Activated T-cell treated with anti-CD3 and anti-CD28 coated beads, Interleukin-2, amount 50 U/mL, for 24 hours (primary cell): ENCODE data around the gene GZMM.

Source experiments
- DNase-seq: peaks from one replicate; pipeline ENCODE4 v3.0.0-alpha.2; 2020
- H3K27ac Mint-ChIP-seq: 2 replicates; pipeline ENCODE4 v1.8.0; 2020; ENCODE audit warnings: mild to moderate bottlenecking, mixed read lengths
- H3K27me3 Mint-ChIP-seq: 2 replicates; pipeline ENCODE4 v1.8.0; 2020; ENCODE audit warnings: mixed read lengths
- H3K36me3 Mint-ChIP-seq: 2 replicates; pipeline ENCODE4 v1.8.0; 2020; ENCODE audit warnings: low read depth, mixed read lengths
- H3K4me1 Mint-ChIP-seq: 2 replicates; pipeline ENCODE4 v1.8.0; 2020; ENCODE audit warnings: low read depth, mixed read lengths
- H3K4me3 Mint-ChIP-seq: 2 replicates; pipeline ENCODE4 v1.8.0; 2020; ENCODE audit warnings: mild to moderate bottlenecking, moderate library complexity, mixed read lengths
- H3K9me3 Mint-ChIP-seq: 2 replicates; pipeline ENCODE4 v1.8.0; 2020; ENCODE audit warnings: mixed read lengths

The GZMM gene

GRCh38 chr19:524062-524674 lies 19.7 kb upstream of the GZMM start:
- no peak overlapping the region for H3K27ac Mint-ChIP-seq
- H3K36me3 Mint-ChIP-seq: no peaks in the 10 kb centered on the region
- DNase-seq: no peak
- H3K4me1 Mint-ChIP-seq: peaks cover 5% of the 10 kb centered on the region
- no peaks in the 10 kb centered on the region for H3K9me3 Mint-ChIP-seq
- H3K27me3 Mint-ChIP-seq: no peaks in the 10 kb centered on the region
- H3K4me3 Mint-ChIP-seq: no peak overlapping the region

- peaks cover 4% of the 10 kb centered on the region for H3K4me1 Mint-ChIP-seq
Observed at GRCh38 chr19:525029-525428, 18.8 kb upstream of the GZMM start.

DNA sequence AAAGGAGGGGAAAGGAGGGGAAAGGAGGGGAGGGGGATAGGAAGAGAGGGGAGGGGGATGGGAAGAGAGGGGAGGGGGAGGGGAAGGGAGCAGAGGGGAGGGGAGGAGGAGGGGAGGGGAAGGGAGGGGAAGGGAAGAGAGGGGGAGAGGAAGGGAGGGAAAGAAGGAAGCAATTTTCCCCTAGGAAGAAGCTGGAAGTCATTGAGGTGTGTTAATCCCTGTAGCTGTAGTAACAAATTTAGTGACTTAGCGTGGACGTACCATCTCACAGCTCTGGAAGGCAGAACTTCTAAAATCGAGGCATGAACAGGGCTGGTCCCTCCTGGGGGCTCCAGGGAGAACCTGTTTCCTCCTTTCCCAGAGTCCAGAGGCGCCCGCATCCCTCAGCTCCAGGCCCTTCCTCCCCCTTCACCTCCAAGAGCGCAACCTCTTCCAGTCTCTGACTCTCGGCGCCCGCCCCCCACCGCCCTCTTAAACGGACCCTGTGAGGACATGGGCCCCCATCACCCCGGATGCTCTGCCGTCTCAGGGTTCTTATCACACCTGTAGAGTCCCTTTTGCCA lies 17.9 kb upstream of the GZMM start:
- Mint-ChIP-seq H3K27me3 (no peaks in the 10 kb centered on the region), H3K4me1 (peaks cover 11% of the 10 kb centered on the region), H3K9me3 (no peaks in the 10 kb centered on the region), H3K27ac (no peak overlapping the region), H3K4me3 (no peak overlapping the region), H3K36me3 (no peaks in the 10 kb centered on the region)
- no peak for DNase-seq

More at GRCh38 chr19:525029-525428, 18.8 kb upstream of the GZMM start:
- H3K9me3 Mint-ChIP-seq: no peaks in the 10 kb centered on the region
- H3K4me3 Mint-ChIP-seq: no peak overlapping the region
- H3K27me3 Mint-ChIP-seq: no peaks in the 10 kb centered on the region
- no peak overlapping the region for H3K27ac Mint-ChIP-seq
- no peaks in the 10 kb centered on the region for H3K36me3 Mint-ChIP-seq
- no peak for DNase-seq

GRCh38 chr19:530134-531008 lies 13.5 kb upstream of the GZMM start:
- Mint-ChIP-seq H3K27me3 (no peaks in the 10 kb centered on the region), H3K4me1 (peaks cover 29% of the 10 kb centered on the region), H3K9me3 (no peaks in the 10 kb centered on the region), H3K4me3 (peak overlapping the region; percentile 83), H3K36me3 (peaks cover 4% of the 10 kb centered on the region), H3K27ac (peak overlapping the region; percentile 93)
- no peak for DNase-seq

DNA sequence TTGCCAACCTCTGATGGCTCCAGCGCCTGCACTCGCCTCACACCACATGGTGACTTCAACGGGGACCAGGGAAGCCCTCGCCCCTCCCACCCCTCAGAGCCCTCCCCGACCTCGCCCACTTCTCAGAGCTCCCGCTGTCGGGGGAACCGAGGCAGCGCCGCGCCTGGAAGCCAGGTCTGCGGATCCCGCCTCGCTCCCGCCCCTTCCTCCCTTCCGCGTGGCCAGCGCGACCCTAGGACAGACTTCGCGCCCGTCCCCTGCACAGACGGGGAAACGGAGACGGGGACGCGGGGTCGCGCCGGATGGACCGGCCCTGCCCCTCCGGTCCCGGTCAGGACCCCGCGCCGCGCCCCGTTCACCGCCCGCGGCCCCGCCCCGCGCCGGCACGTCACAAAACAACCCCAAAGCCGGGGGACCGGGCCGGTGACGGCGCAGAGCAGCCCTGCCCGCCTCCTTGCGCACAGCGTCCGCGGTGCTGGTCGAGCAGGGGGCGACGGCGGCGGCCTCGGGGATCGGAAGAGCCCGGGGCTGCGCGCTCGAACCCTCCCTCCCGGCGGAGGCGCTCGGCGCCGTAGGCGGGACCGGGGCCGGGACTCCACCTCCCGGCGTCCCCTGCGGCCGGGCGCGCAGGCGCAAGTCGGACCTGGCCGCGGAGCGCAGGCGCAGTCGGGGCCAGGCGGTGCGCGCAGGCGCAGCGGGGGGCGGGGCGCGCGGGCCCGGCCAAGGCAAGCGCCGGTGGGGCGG lies 12.7 kb upstream of the GZMM start:
- peaks cover 29% of the 10 kb centered on the region for H3K4me1 Mint-ChIP-seq
- H3K36me3 Mint-ChIP-seq: peaks cover 7% of the 10 kb centered on the region
- H3K27me3 Mint-ChIP-seq: no peaks in the 10 kb centered on the region
- peak overlapping the region; percentile 83 for H3K4me3 Mint-ChIP-seq
- peak; percentile 91 for DNase-seq
- H3K27ac Mint-ChIP-seq: peak overlapping the region; percentile 93
- H3K9me3 Mint-ChIP-seq: no peaks in the 10 kb centered on the region

DNA sequence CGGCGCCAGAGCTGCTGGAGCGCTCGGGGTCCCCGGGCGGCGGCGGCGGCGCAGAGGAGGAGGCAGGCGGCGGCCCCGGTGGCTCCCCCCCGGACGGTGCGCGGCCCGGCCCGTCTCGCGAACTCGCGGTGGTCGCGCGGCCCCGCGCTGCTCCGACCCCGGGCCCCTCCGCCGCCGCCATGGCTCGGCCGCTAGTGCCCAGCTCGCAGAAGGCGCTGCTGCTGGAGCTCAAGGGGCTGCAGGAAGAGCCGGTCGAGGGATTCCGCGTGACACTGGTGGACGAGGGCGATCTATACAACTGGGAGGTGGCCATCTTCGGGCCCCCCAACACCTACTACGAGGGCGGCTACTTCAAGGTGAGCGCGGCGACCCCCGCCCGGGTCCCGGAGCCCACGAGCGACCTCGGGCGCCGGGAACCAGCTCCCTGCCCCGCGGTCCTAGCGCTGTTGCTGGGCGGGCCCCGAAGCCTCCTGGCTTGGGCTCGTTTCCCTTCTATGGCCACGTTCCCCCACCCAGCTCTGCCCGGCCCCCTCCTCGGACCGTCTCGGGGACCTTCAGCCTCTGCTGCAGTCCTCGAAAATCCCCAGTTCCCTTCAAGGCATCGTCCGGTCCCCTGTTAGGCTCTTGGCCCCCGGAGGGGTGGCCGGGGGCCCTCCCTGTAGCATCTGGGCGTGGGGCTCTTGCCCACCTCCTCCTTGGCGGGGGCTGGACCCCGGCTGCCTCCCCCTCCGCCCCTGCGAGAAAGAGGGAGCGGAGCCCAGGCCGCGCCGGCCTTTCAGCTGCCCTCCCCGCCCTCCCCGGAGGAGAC lies 11.9 kb upstream of the GZMM start, which contains the start of gene CDC34:
CDC34 (plus strand) TSS at position 8 of the 808 bp plus-strand sequence; CDS start at position 180, 172 bp downstream.
- Mint-ChIP-seq H3K27me3 (no peaks in the 10 kb centered on the region), H3K4me1 (peaks cover 29% of the 10 kb centered on the region), H3K36me3 (peaks cover 14% of the 10 kb centered on the region), H3K27ac (peak within 1 kb of the TSS; percentile 93), H3K9me3 (no peaks in the 10 kb centered on the region), H3K4me3 (peak within 1 kb of the TSS; percentile 87)
- no peak for DNase-seq

DNA sequence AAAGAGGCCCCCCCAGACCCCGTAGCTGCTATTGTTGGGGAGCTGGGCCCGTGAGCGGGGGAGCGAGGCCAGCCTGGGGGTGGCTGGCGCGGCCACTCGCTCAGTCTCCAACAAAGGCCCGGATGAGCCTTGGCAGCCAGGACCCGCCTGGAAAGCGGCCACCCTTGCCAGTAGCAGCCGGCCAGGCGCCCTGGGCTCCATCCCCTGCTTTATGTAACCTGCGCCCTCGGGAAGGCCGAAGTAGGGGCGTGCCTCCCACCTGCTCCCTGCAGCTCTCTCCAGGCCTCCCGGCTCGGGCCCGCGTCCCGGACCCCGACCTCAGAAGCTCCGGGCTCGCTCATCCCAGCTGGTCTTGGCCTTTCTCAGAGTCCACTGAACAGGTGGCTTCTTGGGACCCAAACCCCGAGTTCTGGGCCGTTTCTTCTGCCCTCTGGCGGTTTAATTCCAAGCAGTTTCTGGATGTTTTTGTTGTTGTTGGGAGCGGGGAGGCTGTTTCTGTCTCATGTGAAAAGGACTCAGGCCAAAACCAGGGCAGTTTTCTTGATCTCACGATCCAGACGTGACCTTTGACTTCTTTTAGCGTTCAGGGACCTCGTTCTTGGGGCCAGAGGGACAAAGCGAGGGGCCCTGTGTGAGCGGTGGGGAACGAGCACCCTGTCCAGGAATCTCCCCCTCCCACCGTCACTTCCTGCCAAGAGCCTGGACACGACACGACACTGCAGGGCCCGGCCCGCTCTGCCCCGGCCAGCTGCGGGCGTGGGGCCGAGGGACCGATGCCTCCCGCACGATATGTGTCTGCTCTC lies 11.1 kb upstream of the GZMM start:
- Mint-ChIP-seq H3K27me3 (no peaks in the 10 kb centered on the region), H3K36me3 (peaks cover 18% of the 10 kb centered on the region), H3K4me1 (peaks cover 29% of the 10 kb centered on the region), H3K4me3 (peak overlapping the region; percentile 87), H3K9me3 (no peaks in the 10 kb centered on the region), H3K27ac (peak overlapping the region; percentile 85)
- DNase-seq: peak; percentile 53

- peaks cover 25% of the 10 kb centered on the region for H3K36me3 Mint-ChIP-seq
- no peak for DNase-seq
- H3K27me3 Mint-ChIP-seq: no peaks in the 10 kb centered on the region
Observed at GRCh38 chr19:533364-534058, 10.3 kb upstream of the GZMM start.

DNA sequence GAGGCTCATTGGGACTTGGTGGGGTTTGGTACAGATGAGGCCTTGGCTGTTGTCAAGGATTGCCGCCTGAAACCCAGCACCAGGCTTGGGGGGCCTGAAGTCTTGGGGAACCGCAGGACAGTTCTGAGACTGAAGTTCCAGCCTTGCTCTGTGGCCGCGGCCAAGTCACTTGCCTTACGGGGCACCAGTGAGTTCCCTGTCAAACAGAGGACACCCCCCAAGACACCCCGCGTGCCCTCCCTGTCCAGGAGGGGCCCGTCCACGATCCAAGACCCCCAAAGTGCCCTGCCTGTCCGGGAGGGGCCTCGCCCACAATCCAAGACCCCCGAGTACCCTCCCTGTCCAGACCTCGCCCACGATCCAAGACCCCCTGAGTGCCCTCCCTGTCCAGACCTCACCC lies 9.8 kb upstream of the GZMM start:
- Mint-ChIP-seq H3K27ac (no peak overlapping the region), H3K27me3 (no peaks in the 10 kb centered on the region)

More at GRCh38 chr19:533364-534058, 10.3 kb upstream of the GZMM start:
- Mint-ChIP-seq H3K4me3 (peak overlapping the region; percentile 87), H3K4me1 (peaks cover 27% of the 10 kb centered on the region), H3K9me3 (no peaks in the 10 kb centered on the region), H3K27ac (peak overlapping the region; percentile 40)

DNA sequence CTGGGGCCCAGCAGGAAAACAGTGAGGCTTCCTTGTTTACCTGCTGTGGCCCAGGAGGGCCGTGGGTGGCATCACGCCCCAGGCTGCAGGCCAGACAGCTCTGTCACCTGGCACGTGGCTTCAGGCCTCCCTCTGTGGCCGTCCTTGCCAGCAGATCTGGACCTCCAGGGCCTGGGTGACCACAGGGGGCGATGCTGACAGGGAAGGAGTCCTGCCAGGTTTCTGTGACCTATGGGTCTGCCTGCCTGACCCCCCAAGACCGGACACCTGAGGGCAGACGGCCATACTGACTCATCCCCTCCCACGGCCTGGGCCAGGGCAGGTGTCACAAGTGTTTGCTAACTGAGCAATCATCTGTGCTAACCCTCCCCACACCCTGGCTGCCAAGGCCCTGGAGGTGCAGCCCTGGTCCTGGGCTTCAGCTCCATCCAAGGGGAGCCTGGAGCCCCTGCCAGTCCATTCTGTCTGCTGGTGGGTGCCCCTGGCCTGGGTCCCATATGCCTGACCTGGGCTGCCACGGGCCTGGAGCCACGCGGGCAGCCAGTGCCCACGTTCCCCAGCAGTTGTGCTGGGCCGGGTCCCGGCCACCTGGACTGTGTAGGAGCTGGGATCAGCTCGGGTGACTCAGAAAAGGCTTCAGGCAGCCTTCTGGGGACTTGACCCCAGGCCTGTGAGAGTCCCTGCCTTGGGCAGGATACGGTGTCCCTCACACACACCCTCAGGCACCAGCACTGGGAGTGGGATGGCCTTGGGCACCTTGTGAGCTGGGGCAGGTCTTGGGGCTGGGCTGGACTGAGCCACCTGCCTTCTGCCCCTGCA lies 8.6 kb upstream of the GZMM start:
- no peaks in the 10 kb centered on the region for H3K27me3 Mint-ChIP-seq
- no peak for DNase-seq
- no peaks in the 10 kb centered on the region for H3K9me3 Mint-ChIP-seq
- peaks cover 24% of the 10 kb centered on the region for H3K4me1 Mint-ChIP-seq
- H3K27ac Mint-ChIP-seq: no peak overlapping the region
- H3K4me3 Mint-ChIP-seq: peak overlapping the region; percentile 35
- peaks cover 37% of the 10 kb centered on the region for H3K36me3 Mint-ChIP-seq

More for the DNA sequence above, 9.8 kb upstream of the GZMM start:
- peaks cover 31% of the 10 kb centered on the region for H3K36me3 Mint-ChIP-seq
- no peaks in the 10 kb centered on the region for H3K9me3 Mint-ChIP-seq
- no peak for DNase-seq
- peak overlapping the region; percentile 87 for H3K4me3 Mint-ChIP-seq
- H3K4me1 Mint-ChIP-seq: peaks cover 27% of the 10 kb centered on the region

GRCh38 chr19:536031-536880 lies 7.6 kb upstream of the GZMM start:
- no peaks in the 10 kb centered on the region for H3K9me3 Mint-ChIP-seq
- H3K36me3 Mint-ChIP-seq: peaks cover 37% of the 10 kb centered on the region
- no peak overlapping the region for H3K27ac Mint-ChIP-seq
- no peak for DNase-seq
- H3K4me1 Mint-ChIP-seq: peaks cover 18% of the 10 kb centered on the region
- no peaks in the 10 kb centered on the region for H3K27me3 Mint-ChIP-seq
- no peak overlapping the region for H3K4me3 Mint-ChIP-seq
